Measurements from ENCODE around the gene IRS2.

The IRS2 gene

DNA sequence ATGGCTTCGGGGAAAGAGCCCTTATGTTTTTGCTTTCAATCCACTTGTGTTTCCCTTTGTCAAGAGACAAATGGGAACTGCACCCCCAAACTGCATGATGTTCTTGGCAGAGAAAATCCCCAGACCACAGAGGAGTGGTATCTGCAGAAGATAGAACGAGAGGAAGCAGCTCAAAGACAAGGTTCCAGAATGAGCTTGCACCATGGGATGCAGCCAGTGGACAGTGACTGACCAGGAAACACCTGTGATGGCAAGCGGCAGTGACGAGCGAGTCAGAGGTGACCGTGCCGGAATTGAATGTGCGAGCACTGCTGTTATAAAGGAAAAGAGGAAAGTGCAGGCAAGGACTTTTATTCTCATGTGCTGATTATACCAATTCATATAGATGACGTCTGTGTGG is 46.3 kb downstream of the IRS2 start:
- H3K4me1 ChIP-seq (ENCODE audit: control insufficient read depth, insufficient read depth, low read depth, low read length) = peaks cover 5% of the 10 kb centered on the region
- no peaks in the 10 kb centered on the region for H3K36me3 ChIP-seq (ENCODE audit: control insufficient read depth in 1 of 2, insufficient read depth in 2 of 2, low read depth in 1 of 2, low read length in 2 of 2)
- no peak overlapping the region for H3K4me3 ChIP-seq (ENCODE audit: insufficient read depth in 1 of 2, low read depth in 1 of 2, low read length in 2 of 2)
- H3K9ac ChIP-seq (ENCODE audit: low read length) = no peak overlapping the region
- H3K14ac ChIP-seq (ENCODE audit: low read length in 2 of 2) = no peak overlapping the region
- WGBS = 71% methylated on average over 8 of the region's 9 CpGs
- H2BK5ac ChIP-seq (ENCODE audit: low read depth, low read length, poor library complexity, severe bottlenecking) = no peak overlapping the region
- no peak overlapping the region for H2BK120ac ChIP-seq (ENCODE audit: low read depth, low read length)
- peaks cover 0 to 13% of the 10 kb centered on the region in 2 experiments for H3K27me3 ChIP-seq (ENCODE audit: control insufficient read depth in 1 of 2, insufficient read depth in 1 of 2, low read length in 2 of 2)
- H2BK15ac ChIP-seq (ENCODE audit: low read depth, poor library complexity, severe bottlenecking) = no peak overlapping the region
- no peak overlapping the region for H3K27ac ChIP-seq (ENCODE audit: low read length, poor library complexity, severe bottlenecking)
- no peak overlapping the region for H3K4me2 ChIP-seq (ENCODE audit: low read length, poor library complexity, severe bottlenecking)
- H3K79me1 ChIP-seq (replicated peaks; ENCODE audit: low read length, poor library complexity, severe bottlenecking) = no peaks in the 10 kb centered on the region
- no peak overlapping the region for H2AFZ ChIP-seq (ENCODE audit: low read depth, low read length)
- peak overlapping the region in 1 of 2 experiments; percentile 45 for H2BK12ac ChIP-seq (ENCODE audit: low read length in 2 of 2)
- H3K23ac ChIP-seq (ENCODE audit: low read length in 2 of 2) = no peak overlapping the region
- no peak overlapping the region for H4K8ac ChIP-seq (ENCODE audit: low read length)
- H3K4ac ChIP-seq (ENCODE audit: low read depth in 1 of 2, low read length in 2 of 2) = no peak overlapping the region
- H3K9me3 ChIP-seq (ENCODE audit: control insufficient read depth, low read length) = no peaks in the 10 kb centered on the region
- no peak for DNase-seq
- H3K18ac ChIP-seq (ENCODE audit: low read depth in 1 of 2, low read length in 2 of 2) = no peak overlapping the region
- no peak overlapping the region for H2AK5ac ChIP-seq (ENCODE audit: low read length, severe bottlenecking)
- no peak overlapping the region for H4K91ac ChIP-seq (ENCODE audit: low read length)

DNA sequence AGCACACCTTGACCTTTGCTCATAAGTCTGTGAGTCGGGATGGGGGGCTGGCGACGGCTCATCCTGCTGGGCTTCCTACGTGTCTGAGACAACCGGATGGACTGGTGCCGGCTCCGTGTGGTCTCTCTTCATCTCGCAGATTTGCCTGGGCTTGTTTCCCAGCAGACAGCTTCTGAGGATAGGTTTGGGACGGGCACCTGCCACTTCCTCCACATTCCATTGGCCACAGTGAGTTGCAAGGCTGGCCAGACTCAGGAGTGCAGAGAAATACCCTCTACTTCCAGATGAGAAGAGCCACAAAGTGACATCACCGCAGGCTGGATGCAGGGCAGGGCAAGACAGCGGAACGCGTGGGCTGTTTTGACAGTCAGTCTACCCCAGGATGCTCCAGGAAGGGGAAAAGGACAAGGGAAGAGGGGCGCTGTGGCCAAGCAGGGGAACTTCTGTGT is 48.1 kb downstream of the IRS2 start:
- H3K18ac ChIP-seq (ENCODE audit: low read depth in 1 of 2, low read length in 2 of 2) = no peak overlapping the region
- no peak overlapping the region for H2AK5ac ChIP-seq (ENCODE audit: low read length, severe bottlenecking)
- H2BK15ac ChIP-seq (ENCODE audit: low read depth, poor library complexity, severe bottlenecking) = no peak overlapping the region
- no peak overlapping the region for H2BK120ac ChIP-seq (ENCODE audit: low read depth, low read length)
- H2BK12ac ChIP-seq (ENCODE audit: low read length in 2 of 2) = no peak overlapping the region
- no peak for DNase-seq
- H3K23ac ChIP-seq (ENCODE audit: low read length in 2 of 2) = no peak overlapping the region
- no peaks in the 10 kb centered on the region for H3K79me1 ChIP-seq (replicated peaks; ENCODE audit: low read length, poor library complexity, severe bottlenecking)
- H3K14ac ChIP-seq (ENCODE audit: low read length in 2 of 2) = no peak overlapping the region
- H3K9ac ChIP-seq (ENCODE audit: low read length) = no peak overlapping the region
- no peaks in the 10 kb centered on the region for H3K4me1 ChIP-seq (ENCODE audit: control insufficient read depth, insufficient read depth, low read depth, low read length)
- no peak overlapping the region for H3K4me3 ChIP-seq (ENCODE audit: insufficient read depth in 1 of 2, low read depth in 1 of 2, low read length in 2 of 2)
- no peaks in the 10 kb centered on the region for H3K36me3 ChIP-seq (ENCODE audit: control insufficient read depth in 1 of 2, insufficient read depth in 2 of 2, low read depth in 1 of 2, low read length in 2 of 2)
- H2AFZ ChIP-seq (ENCODE audit: low read depth, low read length) = no peak overlapping the region
- H3K9me3 ChIP-seq (ENCODE audit: control insufficient read depth, low read length) = no peaks in the 10 kb centered on the region
- H3K4me2 ChIP-seq (ENCODE audit: low read length, poor library complexity, severe bottlenecking) = no peak overlapping the region
- 94% methylated on average over 14 of the region's 14 CpGs for WGBS
- H3K27ac ChIP-seq (ENCODE audit: low read length, poor library complexity, severe bottlenecking) = no peak overlapping the region
- H3K27me3 ChIP-seq (ENCODE audit: control insufficient read depth in 1 of 2, insufficient read depth in 1 of 2, low read length in 2 of 2) = peaks cover 0 to 9% of the 10 kb centered on the region in 2 experiments
- H3K4ac ChIP-seq (ENCODE audit: low read depth in 1 of 2, low read length in 2 of 2) = no peak overlapping the region
- H4K8ac ChIP-seq (ENCODE audit: low read length) = no peak overlapping the region
- H4K91ac ChIP-seq (ENCODE audit: low read length) = no peak overlapping the region
- H2BK5ac ChIP-seq (ENCODE audit: low read depth, low read length, poor library complexity, severe bottlenecking) = no peak overlapping the region

DNA sequence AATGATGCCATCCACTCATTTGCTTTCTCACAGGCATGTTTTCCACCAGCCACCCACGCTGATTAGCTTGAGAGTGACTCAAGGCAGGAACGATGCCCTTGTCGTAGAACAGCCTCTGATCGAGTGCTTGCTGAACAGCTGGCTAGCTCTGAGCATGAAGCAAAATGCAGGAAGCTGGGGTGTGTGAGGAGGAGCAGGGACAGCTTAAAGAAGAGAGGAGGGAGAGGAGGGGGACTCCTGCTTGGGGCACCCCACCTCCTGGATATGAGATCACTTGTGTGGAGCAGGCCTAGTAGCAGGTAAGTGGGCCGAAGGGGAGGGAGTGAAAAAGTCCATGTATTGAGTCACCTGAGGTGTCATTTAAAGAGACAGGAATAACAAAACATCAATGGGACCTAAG is 48.8 kb downstream of the IRS2 start:
- no peak overlapping the region for H3K9ac ChIP-seq (ENCODE audit: low read length)
- DNase-seq = no peak
- no peak overlapping the region for H4K91ac ChIP-seq (ENCODE audit: low read length)
- no peaks in the 10 kb centered on the region for H3K79me1 ChIP-seq (replicated peaks; ENCODE audit: low read length, poor library complexity, severe bottlenecking)
- H3K27me3 ChIP-seq (ENCODE audit: control insufficient read depth in 1 of 2, insufficient read depth in 1 of 2, low read length in 2 of 2) = peaks cover 0 to 9% of the 10 kb centered on the region in 2 experiments
- no peak overlapping the region for H2BK12ac ChIP-seq (ENCODE audit: low read length in 2 of 2)
- WGBS = 69% methylated on average over 5 of the region's 5 CpGs
- H3K4me2 ChIP-seq (ENCODE audit: low read length, poor library complexity, severe bottlenecking) = no peak overlapping the region
- no peak overlapping the region for H4K8ac ChIP-seq (ENCODE audit: low read length)
- H3K27ac ChIP-seq (ENCODE audit: low read length, poor library complexity, severe bottlenecking) = no peak overlapping the region
- no peak overlapping the region for H2AFZ ChIP-seq (ENCODE audit: low read depth, low read length)
- no peak overlapping the region for H2AK5ac ChIP-seq (ENCODE audit: low read length, severe bottlenecking)
- no peak overlapping the region for H2BK120ac ChIP-seq (ENCODE audit: low read depth, low read length)
- no peaks in the 10 kb centered on the region for H3K9me3 ChIP-seq (ENCODE audit: control insufficient read depth, low read length)
- no peak overlapping the region for H2BK15ac ChIP-seq (ENCODE audit: low read depth, poor library complexity, severe bottlenecking)
- H3K4me3 ChIP-seq (ENCODE audit: insufficient read depth in 1 of 2, low read depth in 1 of 2, low read length in 2 of 2) = no peak overlapping the region
- H3K23ac ChIP-seq (ENCODE audit: low read length in 2 of 2) = no peak overlapping the region
- H3K14ac ChIP-seq (ENCODE audit: low read length in 2 of 2) = no peak overlapping the region
- no peaks in the 10 kb centered on the region for H3K36me3 ChIP-seq (ENCODE audit: control insufficient read depth in 1 of 2, insufficient read depth in 2 of 2, low read depth in 1 of 2, low read length in 2 of 2)
- H3K18ac ChIP-seq (ENCODE audit: low read depth in 1 of 2, low read length in 2 of 2) = no peak overlapping the region
- H3K4ac ChIP-seq (ENCODE audit: low read depth in 1 of 2, low read length in 2 of 2) = no peak overlapping the region
- H3K4me1 ChIP-seq (ENCODE audit: control insufficient read depth, insufficient read depth, low read depth, low read length) = no peaks in the 10 kb centered on the region
- no peak overlapping the region for H2BK5ac ChIP-seq (ENCODE audit: low read depth, low read length, poor library complexity, severe bottlenecking)

DNA sequence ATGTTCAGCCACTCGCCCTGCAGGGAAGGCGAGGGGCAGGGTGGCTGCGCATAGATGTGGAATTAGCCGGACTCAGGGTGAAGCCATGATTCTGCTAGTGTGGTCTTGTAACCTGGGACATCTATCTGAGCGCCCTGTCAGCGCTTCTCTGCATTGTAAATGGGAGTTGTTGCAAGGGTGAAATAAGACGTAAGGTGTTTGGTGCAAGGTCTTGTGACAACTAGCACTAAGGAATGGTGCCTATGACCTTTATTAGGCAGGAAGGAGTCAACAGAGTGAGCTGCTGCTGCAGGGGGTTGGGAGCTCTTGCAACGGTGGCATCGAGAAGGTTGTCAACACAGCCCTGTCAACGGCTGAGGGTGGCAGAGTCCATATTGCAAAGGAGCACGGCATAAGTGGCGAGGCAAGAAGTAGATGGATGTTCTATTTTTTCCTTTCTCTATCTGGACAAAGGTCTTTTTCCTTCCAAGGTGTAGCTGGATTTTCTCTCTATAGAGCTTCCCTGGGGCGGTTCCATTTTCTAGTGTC is 49.3 kb downstream of the IRS2 start:
- Histone ChIP-seq H3K9me3 (ENCODE audit: control insufficient read depth, low read length) (no peaks in the 10 kb centered on the region), H4K91ac (ENCODE audit: low read length) (no peak overlapping the region), H3K27ac (ENCODE audit: low read length, poor library complexity, severe bottlenecking) (no peak overlapping the region), H4K8ac (ENCODE audit: low read length) (no peak overlapping the region), H3K27me3 (ENCODE audit: control insufficient read depth in 1 of 2, insufficient read depth in 1 of 2, low read length in 2 of 2) (peaks cover 0 to 9% of the 10 kb centered on the region in 2 experiments), H3K4me1 (ENCODE audit: control insufficient read depth, insufficient read depth, low read depth, low read length) (no peaks in the 10 kb centered on the region), H3K79me1 (replicated peaks; ENCODE audit: low read length, poor library complexity, severe bottlenecking) (no peaks in the 10 kb centered on the region), H2AFZ (ENCODE audit: low read depth, low read length) (no peak overlapping the region), H3K4ac (ENCODE audit: low read depth in 1 of 2, low read length in 2 of 2) (no peak overlapping the region), H3K9ac (ENCODE audit: low read length) (no peak overlapping the region), H3K4me3 (ENCODE audit: insufficient read depth in 1 of 2, low read depth in 1 of 2, low read length in 2 of 2) (no peak overlapping the region), H3K14ac (ENCODE audit: low read length in 2 of 2) (peak overlapping the region in 1 of 2 experiments; percentile 19), H3K18ac (ENCODE audit: low read depth in 1 of 2, low read length in 2 of 2) (peak overlapping the region; percentile 17 to 28), H2BK120ac (ENCODE audit: low read depth, low read length) (no peak overlapping the region), H2AK5ac (ENCODE audit: low read length, severe bottlenecking) (no peak overlapping the region), H3K4me2 (ENCODE audit: low read length, poor library complexity, severe bottlenecking) (no peak overlapping the region), H2BK15ac (ENCODE audit: low read depth, poor library complexity, severe bottlenecking) (no peak overlapping the region), H3K36me3 (ENCODE audit: control insufficient read depth in 1 of 2, insufficient read depth in 2 of 2, low read depth in 1 of 2, low read length in 2 of 2) (no peaks in the 10 kb centered on the region), H2BK5ac (ENCODE audit: low read depth, low read length, poor library complexity, severe bottlenecking) (no peak overlapping the region), H3K23ac (ENCODE audit: low read length in 2 of 2) (no peak overlapping the region), H2BK12ac (ENCODE audit: low read length in 2 of 2) (no peak overlapping the region)
- 91% methylated on average over 13 of the region's 13 CpGs for WGBS
- DNase-seq = no peak

Measured in mesenchymal stem cell (in vitro differentiated cells and primary cell).